Measurements from ENCODE around the gene PCDH20.

PCDH20 gene

GRCh38 chr13:61415058-61415721, 459 bp downstream of the PCDH20 start:
- Histone ChIP-seq H3K9ac (ENCODE audit: low read length) (no peak overlapping the region), H3K9me3 (ENCODE audit: insufficient read depth, low read length) (no peaks in the 10 kb centered on the region), H2AFZ (ENCODE audit: low read depth, low read length, severe bottlenecking) (no peak overlapping the region), H3K27me3 (ENCODE audit: low read length) (no peaks in the 10 kb centered on the region), H3K9me2 (replicated peaks; ENCODE audit: insufficient read depth, low read length) (no peaks in the 10 kb centered on the region), H3K4me2 (ENCODE audit: low read depth, low read length, poor library complexity, severe bottlenecking) (no peak overlapping the region), H3K4me3 (ENCODE audit: insufficient read depth, low read length, poor library complexity, severe bottlenecking) (no peak overlapping the region), H3K27ac (ENCODE audit: low read depth, low read length) (no peak overlapping the region), H3K36me3 (ENCODE audit: low read length) (no peaks in the 10 kb centered on the region), H3F3A (ENCODE audit: insufficient read depth) (no peaks in the 10 kb centered on the region), H4K20me1 (ENCODE audit: low read depth, low read length) (no peaks in the 10 kb centered on the region), H3K79me2 (ENCODE audit: insufficient read depth, low read length) (no peaks in the 10 kb centered on the region)
- TF ChIP-seq CTCF (IDR thresholded peaks at IDR 0.05; ENCODE audit: insufficient read depth, low read length, poor library complexity, severe bottlenecking) (no peak), EZH2phosphoT487 (conservative IDR thresholded peaks at IDR 0.05; ENCODE audit: low read length) (no peak)

GRCh38 chr13:61414686-61415057, 977 bp downstream of the PCDH20 start:
- Histone ChIP-seq H3K4me2 (ENCODE audit: low read depth, low read length, poor library complexity, severe bottlenecking) (no peak overlapping the region), H3K27ac (ENCODE audit: low read depth, low read length) (no peak overlapping the region), H3K9me2 (replicated peaks; ENCODE audit: insufficient read depth, low read length) (no peaks in the 10 kb centered on the region), H3K27me3 (ENCODE audit: low read length) (no peaks in the 10 kb centered on the region), H3K9me3 (ENCODE audit: insufficient read depth, low read length) (no peaks in the 10 kb centered on the region), H4K20me1 (ENCODE audit: low read depth, low read length) (no peaks in the 10 kb centered on the region), H3K4me3 (ENCODE audit: insufficient read depth, low read length, poor library complexity, severe bottlenecking) (no peak overlapping the region), H3K9ac (ENCODE audit: low read length) (no peak overlapping the region), H2AFZ (ENCODE audit: low read depth, low read length, severe bottlenecking) (no peak overlapping the region), H3K36me3 (ENCODE audit: low read length) (no peaks in the 10 kb centered on the region), H3K79me2 (ENCODE audit: insufficient read depth, low read length) (no peaks in the 10 kb centered on the region), H3F3A (ENCODE audit: insufficient read depth) (no peaks in the 10 kb centered on the region)
- no peak for TF ChIP-seq EZH2phosphoT487 (conservative IDR thresholded peaks at IDR 0.05; ENCODE audit: low read length)
- no peak for TF ChIP-seq CTCF (IDR thresholded peaks at IDR 0.05; ENCODE audit: insufficient read depth, low read length, poor library complexity, severe bottlenecking)

- Histone ChIP-seq H3K9me3 (ENCODE audit: insufficient read depth, low read length) (no peaks in the 10 kb centered on the region), H3F3A (ENCODE audit: insufficient read depth) (no peaks in the 10 kb centered on the region), H3K27ac (ENCODE audit: low read depth, low read length) (no peak overlapping the region), H3K4me3 (ENCODE audit: insufficient read depth, low read length, poor library complexity, severe bottlenecking) (no peak overlapping the region), H3K27me3 (ENCODE audit: low read length) (no peaks in the 10 kb centered on the region), H3K36me3 (ENCODE audit: low read length) (no peaks in the 10 kb centered on the region), H3K9me2 (replicated peaks; ENCODE audit: insufficient read depth, low read length) (no peaks in the 10 kb centered on the region), H4K20me1 (ENCODE audit: low read depth, low read length) (no peaks in the 10 kb centered on the region), H3K79me2 (ENCODE audit: insufficient read depth, low read length) (no peaks in the 10 kb centered on the region), H2AFZ (ENCODE audit: low read depth, low read length, severe bottlenecking) (no peak overlapping the region), H3K4me2 (ENCODE audit: low read depth, low read length, poor library complexity, severe bottlenecking) (no peak overlapping the region), H3K9ac (ENCODE audit: low read length) (no peak overlapping the region)
- TF ChIP-seq CTCF (IDR thresholded peaks at IDR 0.05; ENCODE audit: insufficient read depth, low read length, poor library complexity, severe bottlenecking) (no peak), EZH2phosphoT487 (conservative IDR thresholded peaks at IDR 0.05; ENCODE audit: low read length) (no peak)
These were observed 1.8 kb downstream of the PCDH20 start for GRCh38 chr13:61413572-61414535.
